NAMALWA (cell line): ENCODE results near the gene GSTP1.
A peak's percentile ranks its signal among the peaks of the same experiment; 100 is the strongest.
"Not testable (repeated sequence)": the region's sequence is repeated elsewhere in the genome, so short reads cannot be mapped to it uniquely, and the experiment has no call there.

Experiments
- DNase-seq: peaks from one replicate; pipeline ENCODE4 v3.0.0-alpha.2; 2015; ENCODE audit warnings: low spot score

GSTP1 gene

GRCh38 chr11:67614730-67615714 is 31.4 kb downstream of the GSTP1 start:
- peak; percentile 72 for DNase-seq

- DNase-seq: no peak
Measured at GRCh38 chr11:67615728-67616430, 32.3 kb downstream of the GSTP1 start.

GRCh38 chr11:67616431-67617242 is 33.0 kb downstream of the GSTP1 start:
- DNase-seq: no peak

DNA sequence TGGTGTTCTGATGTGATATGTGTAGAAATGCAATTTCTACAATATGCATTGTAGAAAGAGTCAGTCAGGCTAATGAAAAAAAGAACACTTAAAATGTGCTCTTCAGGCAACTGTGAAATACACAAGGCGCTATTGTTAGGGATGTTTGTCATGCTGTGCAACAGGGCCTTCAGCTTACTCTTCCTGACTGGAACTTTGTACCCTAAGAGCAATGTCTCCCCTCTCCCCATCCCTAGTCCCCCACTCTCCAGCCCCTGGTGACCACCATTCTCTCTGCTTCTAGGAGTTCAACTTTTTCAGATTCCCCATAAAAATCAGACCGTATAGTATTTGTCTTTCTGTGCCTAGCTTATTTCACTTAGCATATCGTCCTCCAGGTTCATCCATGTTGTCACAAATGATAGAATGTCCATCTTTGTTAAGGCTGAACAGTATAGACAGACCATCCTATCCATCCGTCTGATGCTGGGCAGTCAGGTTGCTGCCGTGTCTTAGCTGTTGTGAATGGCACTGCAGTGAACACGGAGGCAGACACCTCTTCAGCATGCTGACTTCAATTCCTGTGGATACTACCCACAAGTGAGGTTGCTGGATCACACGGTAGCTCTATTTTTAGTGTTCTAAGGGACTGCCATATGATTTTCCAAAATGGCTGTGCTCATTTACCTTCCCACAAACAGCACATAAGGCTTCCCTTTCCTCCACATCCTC is 33.8 kb downstream of the GSTP1 start:
- no peak for DNase-seq

DNA sequence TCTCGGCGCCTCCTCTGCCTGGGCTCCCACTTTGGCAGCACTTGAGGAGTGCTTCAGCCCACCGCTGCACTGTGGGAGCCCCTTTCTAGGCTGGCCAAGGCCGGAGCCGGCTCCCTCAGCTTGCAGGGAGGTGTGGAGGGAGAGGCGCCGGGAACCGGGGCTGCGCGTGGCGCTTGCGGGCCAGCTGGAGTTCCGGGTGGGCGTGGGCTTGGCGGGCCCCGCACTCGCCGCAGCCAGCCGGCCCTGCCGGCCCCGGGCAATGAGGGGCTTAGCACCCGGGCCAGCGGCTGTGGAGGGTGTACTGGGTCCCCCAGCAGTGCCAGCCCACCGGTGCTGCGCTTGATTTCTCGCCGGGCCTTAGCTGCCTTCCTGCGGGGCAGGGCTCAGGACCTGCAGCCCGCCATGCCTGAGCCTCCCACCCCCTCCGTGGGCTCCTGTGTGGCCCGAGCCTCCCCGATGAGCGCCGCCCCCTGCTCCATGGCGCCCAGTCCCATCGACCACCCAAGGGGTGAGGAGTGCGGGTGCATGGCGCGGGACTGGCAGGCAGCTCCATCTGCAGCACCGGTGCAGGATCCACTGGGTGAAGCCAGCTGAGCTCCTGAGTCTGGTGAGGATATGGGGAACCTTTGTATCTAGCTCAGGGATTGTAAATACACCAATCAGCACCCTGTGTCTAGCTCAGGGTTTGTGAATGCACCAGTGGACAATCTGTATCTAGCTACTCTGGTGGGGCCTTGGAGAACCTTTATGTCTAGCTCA is 35.5 kb downstream of the GSTP1 start:
- DNase-seq: not testable (repeated sequence)

GRCh38 chr11:67619683-67620618 is 36.3 kb downstream of the GSTP1 start:
- not testable (repeated sequence) for DNase-seq

GRCh38 chr11:67620621-67621020 is 37.0 kb downstream of the GSTP1 start:
- not testable (repeated sequence) for DNase-seq

GRCh38 chr11:67621928-67622327 is 38.3 kb downstream of the GSTP1 start:
- DNase-seq: not testable (repeated sequence)

DNA sequence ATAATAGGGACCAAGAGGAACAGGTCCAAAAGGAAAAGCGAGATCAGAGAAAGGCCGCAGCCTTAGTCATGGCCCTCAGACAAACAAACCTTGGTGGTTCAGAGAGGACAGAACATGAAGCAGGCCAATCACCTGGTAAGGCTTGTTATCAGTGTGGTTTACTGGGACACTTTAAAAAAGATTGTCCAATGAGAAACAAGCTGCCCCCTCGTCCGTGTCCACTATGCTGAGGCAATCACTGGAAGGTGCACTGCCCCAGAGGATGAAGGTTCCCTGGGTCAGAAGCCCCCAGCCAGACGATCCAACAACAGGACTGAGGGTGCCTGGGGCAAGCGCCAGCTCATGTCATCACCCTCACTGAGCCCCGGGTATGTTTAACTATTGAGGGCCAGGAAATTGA is 39.3 kb downstream of the GSTP1 start:
- DNase-seq: not testable (repeated sequence)

GRCh38 chr11:67623795-67624194 is 40.2 kb downstream of the GSTP1 start:
- not testable (repeated sequence) for DNase-seq

- DNase-seq: not testable (repeated sequence)
Measured at GRCh38 chr11:67626131-67626833, 42.7 kb downstream of the GSTP1 start.

DNA sequence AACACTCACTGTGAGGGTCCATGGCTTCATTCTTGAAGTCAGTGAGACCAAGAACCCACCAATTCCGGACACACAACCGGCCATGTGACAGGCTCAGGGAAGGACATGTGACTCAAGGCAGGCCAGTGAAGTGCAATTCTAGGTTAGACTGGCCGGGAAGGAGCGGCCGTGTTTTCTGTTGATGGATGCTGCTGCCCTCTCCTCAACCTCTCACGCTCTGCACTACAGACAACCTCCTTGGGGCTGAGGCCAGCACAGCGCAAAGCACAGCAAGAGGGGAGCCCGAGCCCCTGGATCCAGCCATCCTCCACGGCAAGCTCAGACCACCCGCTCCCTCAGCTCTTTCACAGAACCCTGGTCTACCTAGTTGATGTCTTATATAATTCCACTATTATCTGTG is 43.4 kb downstream of the GSTP1 start:
- DNase-seq: no peak

DNA sequence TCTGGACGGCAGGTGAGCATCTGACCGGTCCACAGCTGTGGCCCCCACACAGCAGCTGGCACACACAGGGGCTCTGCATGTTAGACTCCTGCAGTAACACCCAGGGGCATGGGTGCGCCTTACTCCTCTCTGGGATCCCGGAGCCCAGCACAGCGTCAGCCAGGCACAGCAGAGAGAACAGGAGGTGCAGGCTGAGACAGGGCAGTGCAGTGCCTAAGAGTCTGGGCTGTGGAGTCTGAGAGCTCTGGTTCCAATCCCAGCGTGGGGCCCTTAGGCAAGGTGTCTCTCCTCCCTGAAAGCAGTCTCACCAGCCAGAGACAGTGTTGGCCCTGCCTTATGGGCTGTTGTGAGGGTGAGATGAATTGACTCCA is 43.8 kb downstream of the GSTP1 start:
- no peak for DNase-seq

- DNase-seq: no peak
Measured at GRCh38 chr11:67627812-67628624, 44.4 kb downstream of the GSTP1 start.

GRCh38 chr11:67628710-67629385 is 45.2 kb downstream of the GSTP1 start:
- no peak for DNase-seq

GRCh38 chr11:67629386-67630227 is 46.0 kb downstream of the GSTP1 start, which contains the start of gene NUDT8:
NUDT8 (minus strand) TSS chr11:67629937; CDS start chr11:67629911, 26 bp downstream.
- peak; percentile 93 for DNase-seq
